ENCODE results near the gene TNFSF4. TPM values are rescaled to one million over a fixed set of nuclear protein-coding genes. Genes with fewer than 3 reads are reported as not detected.
"Not testable (repeated sequence)": the region's sequence is repeated elsewhere in the genome, so short reads cannot be mapped to it uniquely, and the experiment has no call there.

TNFSF4 gene
- total RNA-seq, 3 donors from 2014 or later (not counting 1 experiment from before 2014, with no cell fraction given) = 1.7 to 3.7 (median 2.9) TPM

DNA sequence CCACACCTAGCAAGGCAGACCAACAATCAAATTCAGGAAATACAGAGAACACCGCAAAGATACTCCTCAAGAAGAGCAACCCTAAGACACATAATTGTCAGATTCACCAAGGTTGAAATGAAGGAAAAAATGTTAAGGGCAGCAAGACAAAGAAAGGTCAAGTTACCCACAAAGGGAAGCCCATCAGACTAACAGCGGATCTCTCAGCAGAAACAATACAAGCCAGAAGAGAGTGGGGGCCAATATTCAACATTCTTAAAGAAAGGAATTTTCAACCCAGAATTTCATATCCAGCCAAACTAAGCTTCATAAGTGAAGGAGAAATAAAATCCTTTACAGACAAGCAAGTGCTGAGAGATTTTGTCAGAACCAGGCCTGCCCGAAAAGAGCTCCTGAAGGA is 21.9 kb upstream of the TNFSF4 start:
- H3K27ac Mint-ChIP-seq; H3K9me3 Mint-ChIP-seq; DNase-seq; H3K4me1 ChIP-seq (ENCODE audit: control insufficient read depth, insufficient read depth, low read length); H3K9me3 ChIP-seq (ENCODE audit: control insufficient read depth, insufficient read depth, low read length); H3K36me3 Mint-ChIP-seq; H3K27ac ChIP-seq (ENCODE audit: low read length); H3K4me3 Mint-ChIP-seq; intact Hi-C loops (cut with micrococcal nuclease); H3K36me3 ChIP-seq (ENCODE audit: control insufficient read depth, insufficient read depth, low read length); H3K27me3 Mint-ChIP-seq (ENCODE audit: low read depth in 2 of 2); H3K4me3 ChIP-seq (ENCODE audit: low read length); ATAC-seq; H3K27me3 ChIP-seq (ENCODE audit: control insufficient read depth, insufficient read depth, low read length): not testable (repeated sequence)
- 100% methylated on average over 2 of the region's 3 CpGs for WGBS (ENCODE audit: insufficient coverage)
- H3K4me1 Mint-ChIP-seq = peaks cover 10 to 12% of the 10 kb centered on the region in 2 donors

DNA sequence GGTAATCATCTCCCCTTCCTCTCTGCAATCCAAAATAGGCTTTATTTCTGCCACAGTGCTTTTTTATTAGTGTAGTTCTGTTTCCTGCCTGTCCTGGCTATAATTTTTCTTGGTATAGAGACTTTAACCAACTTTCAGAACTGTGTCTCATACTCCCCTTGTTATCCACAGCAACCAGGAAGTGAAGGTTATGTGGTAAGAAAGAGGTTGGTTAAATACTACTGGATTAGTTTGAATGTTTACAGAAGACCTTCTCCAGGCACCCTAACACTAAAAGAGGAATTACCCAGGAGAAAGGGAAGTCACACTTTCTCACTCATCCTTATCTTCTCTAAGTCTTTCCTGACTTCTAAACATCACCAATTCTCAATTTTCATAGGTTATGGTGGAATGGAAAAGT is 17.8 kb upstream of the TNFSF4 start:
- Mint-ChIP-seq H3K4me1 (peaks cover 10 to 16% of the 10 kb centered on the region in 2 donors), H3K9me3 (peaks cover 0 to 4% of the 10 kb centered on the region in 2 donors), H3K27me3 (ENCODE audit: low read depth in 2 of 2) (no peaks in the 10 kb centered on the region), H3K4me3 (no peak overlapping the region), H3K27ac (no peak overlapping the region), H3K36me3 (peaks cover 7% of the 10 kb centered on the region)
- intact Hi-C loops (cut with micrococcal nuclease) = no loop called here
- no peak for ATAC-seq
- Histone ChIP-seq H3K4me1 (ENCODE audit: control insufficient read depth, insufficient read depth, low read length) (no peaks in the 10 kb centered on the region), H3K9me3 (ENCODE audit: control insufficient read depth, insufficient read depth, low read length) (no peaks in the 10 kb centered on the region), H3K4me3 (ENCODE audit: low read length) (no peak overlapping the region), H3K27ac (ENCODE audit: low read length) (no peak overlapping the region), H3K36me3 (ENCODE audit: control insufficient read depth, insufficient read depth, low read length) (no peaks in the 10 kb centered on the region), H3K27me3 (ENCODE audit: control insufficient read depth, insufficient read depth, low read length) (no peaks in the 10 kb centered on the region)
- TF ChIP-seq, protein P1, sequence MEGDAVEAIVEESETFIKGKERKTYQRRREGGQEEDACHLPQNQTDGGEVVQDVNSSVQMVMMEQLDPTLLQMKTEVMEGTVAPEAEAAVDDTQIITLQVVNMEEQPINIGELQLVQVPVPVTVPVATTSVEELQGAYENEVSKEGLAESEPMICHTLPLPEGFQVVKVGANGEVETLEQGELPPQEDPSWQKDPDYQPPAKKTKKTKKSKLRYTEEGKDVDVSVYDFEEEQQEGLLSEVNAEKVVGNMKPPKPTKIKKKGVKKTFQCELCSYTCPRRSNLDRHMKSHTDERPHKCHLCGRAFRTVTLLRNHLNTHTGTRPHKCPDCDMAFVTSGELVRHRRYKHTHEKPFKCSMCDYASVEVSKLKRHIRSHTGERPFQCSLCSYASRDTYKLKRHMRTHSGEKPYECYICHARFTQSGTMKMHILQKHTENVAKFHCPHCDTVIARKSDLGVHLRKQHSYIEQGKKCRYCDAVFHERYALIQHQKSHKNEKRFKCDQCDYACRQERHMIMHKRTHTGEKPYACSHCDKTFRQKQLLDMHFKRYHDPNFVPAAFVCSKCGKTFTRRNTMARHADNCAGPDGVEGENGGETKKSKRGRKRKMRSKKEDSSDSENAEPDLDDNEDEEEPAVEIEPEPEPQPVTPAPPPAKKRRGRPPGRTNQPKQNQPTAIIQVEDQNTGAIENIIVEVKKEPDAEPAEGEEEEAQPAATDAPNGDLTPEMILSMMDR (IDR thresholded peaks at IDR 0.05) = no peak
- no peak for DNase-seq

- H3K4me3 ChIP-seq (ENCODE audit: low read length) = no peak overlapping the region
- H3K36me3 ChIP-seq (ENCODE audit: control insufficient read depth, insufficient read depth, low read length) = no peaks in the 10 kb centered on the region
- Mint-ChIP-seq H3K4me1 (peaks cover 10 to 16% of the 10 kb centered on the region in 2 donors), H3K36me3 (peaks cover 7% of the 10 kb centered on the region), H3K4me3 (no peak overlapping the region), H3K27me3 (ENCODE audit: low read depth in 2 of 2) (no peaks in the 10 kb centered on the region), H3K27ac (no peak overlapping the region), H3K9me3 (peaks cover 0 to 4% of the 10 kb centered on the region in 2 donors)
- TF ChIP-seq, protein P1 (IDR thresholded peaks at IDR 0.05) = no peak
- H3K4me1 ChIP-seq (ENCODE audit: control insufficient read depth, insufficient read depth, low read length) = no peaks in the 10 kb centered on the region
- no peaks in the 10 kb centered on the region for H3K27me3 ChIP-seq (ENCODE audit: control insufficient read depth, insufficient read depth, low read length)
- H3K27ac ChIP-seq (ENCODE audit: low read length) = no peak overlapping the region
- WGBS (ENCODE audit: insufficient coverage) = 93% methylated on average over 3 of the region's 3 CpGs
- no peak for ATAC-seq
- H3K9me3 ChIP-seq (ENCODE audit: control insufficient read depth, insufficient read depth, low read length) = no peaks in the 10 kb centered on the region
- DNase-seq = no peak
- intact Hi-C loops (cut with micrococcal nuclease) = no loop called here
These were observed 17.3 kb upstream of the TNFSF4 start for GRCh38 chr1:173224280-173224892.

GRCh38 chr1:173223031-173223380 is 15.9 kb upstream of the TNFSF4 start:
- H3K4me3 ChIP-seq (ENCODE audit: low read length) = no peak overlapping the region
- Mint-ChIP-seq H3K27me3 (ENCODE audit: low read depth in 2 of 2) (no peaks in the 10 kb centered on the region), H3K4me1 (peaks cover 10 to 22% of the 10 kb centered on the region in 2 donors), H3K4me3 (no peak overlapping the region), H3K36me3 (no peaks in the 10 kb centered on the region), H3K27ac (no peak overlapping the region), H3K9me3 (no peaks in the 10 kb centered on the region)
- no peak for DNase-seq
- H3K27me3 ChIP-seq (ENCODE audit: control insufficient read depth, insufficient read depth, low read length) = no peaks in the 10 kb centered on the region
- intact Hi-C loops (cut with micrococcal nuclease) = no loop called here
- TF ChIP-seq, protein P1 (IDR thresholded peaks at IDR 0.05) = no peak
- no peak overlapping the region for H3K27ac ChIP-seq (ENCODE audit: low read length)
- H3K9me3 ChIP-seq (ENCODE audit: control insufficient read depth, insufficient read depth, low read length) = no peaks in the 10 kb centered on the region
- ATAC-seq = no peak
- no peaks in the 10 kb centered on the region for H3K4me1 ChIP-seq (ENCODE audit: control insufficient read depth, insufficient read depth, low read length)
- H3K36me3 ChIP-seq (ENCODE audit: control insufficient read depth, insufficient read depth, low read length) = no peaks in the 10 kb centered on the region
